GM03348 (cell line): ENCODE data around the gene EPN3.

Experiments used
- DNase-seq: peaks from one replicate; pipeline ENCODE4 v3.0.0; 2012; ENCODE audit warnings: low spot score

Gene EPN3

DNA sequence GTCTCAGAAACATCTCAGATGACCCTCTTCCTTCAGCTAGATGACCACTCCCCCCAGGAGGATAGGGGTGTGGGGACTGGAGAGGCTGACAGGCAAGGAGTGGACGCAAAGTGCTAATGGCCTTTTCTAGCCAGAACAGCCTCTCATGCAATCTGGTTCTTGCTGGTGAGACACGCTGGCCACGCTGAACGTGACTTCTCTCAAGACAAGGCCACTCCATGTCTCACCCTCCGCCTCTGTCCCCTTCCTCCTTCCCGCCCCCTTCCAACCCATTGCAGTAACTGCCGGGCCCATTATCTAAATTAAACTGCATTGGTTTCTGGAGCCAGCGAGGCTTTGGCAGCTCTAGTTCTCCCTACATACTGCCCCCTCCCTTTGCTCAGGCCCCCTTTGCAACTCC is 37.5 kb downstream of the EPN3 start:
- no peak for DNase-seq

DNA sequence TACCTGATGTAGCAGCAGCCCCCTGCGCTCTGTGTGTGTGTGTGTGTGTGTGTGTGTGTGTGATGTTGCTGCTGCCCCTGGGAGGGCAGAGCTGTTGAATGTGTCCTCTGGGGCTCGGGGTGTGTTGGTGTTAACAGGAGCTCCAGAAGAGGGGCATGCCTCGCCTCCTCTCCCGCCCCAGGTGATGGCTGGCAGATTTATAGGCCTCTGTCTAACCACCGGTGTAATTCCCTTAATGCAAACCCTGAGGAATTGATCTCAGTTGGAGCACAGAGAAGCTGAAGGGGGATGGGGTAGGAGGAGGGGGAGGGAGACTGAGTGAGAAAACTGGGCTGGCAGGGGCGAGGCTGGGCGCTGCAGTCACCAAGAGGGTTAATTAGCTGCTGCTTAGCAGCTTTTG is 38.0 kb downstream of the EPN3 start:
- no peak for DNase-seq

DNA sequence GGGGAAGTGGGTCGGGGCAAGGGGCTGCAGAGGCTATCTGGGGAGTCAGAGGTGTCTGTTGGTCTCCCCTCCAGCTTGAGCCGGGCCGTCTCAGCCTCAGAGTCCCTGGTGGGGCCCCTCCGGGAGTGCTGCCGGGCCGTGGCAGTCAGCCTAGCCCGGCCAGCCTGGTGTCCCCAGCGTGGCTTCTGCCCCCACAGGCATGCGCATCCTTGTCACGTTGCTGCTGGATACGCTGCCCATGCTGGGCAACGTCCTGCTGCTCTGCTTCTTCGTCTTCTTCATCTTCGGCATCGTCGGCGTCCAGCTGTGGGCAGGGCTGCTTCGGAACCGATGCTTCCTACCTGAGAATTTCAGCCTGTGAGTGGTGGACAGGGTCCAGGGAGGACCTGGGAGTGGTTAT is 39.1 kb downstream of the EPN3 start:
- no peak for DNase-seq

DNA sequence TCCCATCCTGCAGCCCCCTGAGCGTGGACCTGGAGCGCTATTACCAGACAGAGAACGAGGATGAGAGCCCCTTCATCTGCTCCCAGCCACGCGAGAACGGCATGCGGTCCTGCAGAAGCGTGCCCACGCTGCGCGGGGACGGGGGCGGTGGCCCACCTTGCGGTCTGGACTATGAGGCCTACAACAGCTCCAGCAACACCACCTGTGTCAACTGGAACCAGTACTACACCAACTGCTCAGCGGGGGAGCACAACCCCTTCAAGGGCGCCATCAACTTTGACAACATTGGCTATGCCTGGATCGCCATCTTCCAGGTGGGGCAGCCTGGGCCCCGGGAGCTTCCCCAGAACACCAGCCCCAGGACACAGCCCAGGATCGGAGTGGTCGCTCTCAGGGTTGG is 40.0 kb downstream of the EPN3 start:
- no peak for DNase-seq

DNA sequence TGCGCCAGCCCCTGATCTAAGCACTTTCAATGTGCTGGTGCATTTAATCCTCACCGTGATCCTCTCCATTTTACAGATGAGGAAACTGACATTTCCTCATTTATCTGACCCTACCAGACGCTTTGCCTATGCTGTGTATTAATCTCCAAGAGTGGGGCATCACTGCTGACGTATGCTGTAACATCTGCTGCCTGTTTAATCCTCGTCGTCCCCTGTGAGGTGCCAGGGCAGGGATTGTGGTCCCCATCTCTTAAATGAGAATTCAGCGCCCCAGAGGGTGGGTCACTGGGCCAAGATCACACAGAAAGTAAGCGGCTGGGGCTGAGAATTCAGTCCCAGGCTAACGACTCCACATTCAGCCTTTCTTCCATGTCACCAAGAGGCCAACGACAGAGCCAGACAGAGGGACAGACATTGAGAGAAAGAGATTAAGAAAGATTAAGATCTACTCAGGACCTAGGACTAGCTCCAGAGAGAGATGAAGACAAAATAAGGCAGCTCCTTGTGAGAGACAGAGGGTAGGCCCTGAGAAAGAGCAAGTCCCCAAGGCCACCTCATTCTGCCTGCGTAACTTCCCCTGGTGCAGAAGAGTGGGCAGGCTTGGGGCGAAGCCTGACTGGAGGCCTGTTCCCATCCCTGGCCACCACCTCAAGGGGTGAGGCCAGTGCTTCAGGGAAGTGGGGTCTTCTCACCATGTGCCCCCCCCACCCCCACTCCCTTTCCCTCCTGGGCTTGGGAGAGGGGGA is 41.5 kb downstream of the EPN3 start:
- DNase-seq = no peak

DNA sequence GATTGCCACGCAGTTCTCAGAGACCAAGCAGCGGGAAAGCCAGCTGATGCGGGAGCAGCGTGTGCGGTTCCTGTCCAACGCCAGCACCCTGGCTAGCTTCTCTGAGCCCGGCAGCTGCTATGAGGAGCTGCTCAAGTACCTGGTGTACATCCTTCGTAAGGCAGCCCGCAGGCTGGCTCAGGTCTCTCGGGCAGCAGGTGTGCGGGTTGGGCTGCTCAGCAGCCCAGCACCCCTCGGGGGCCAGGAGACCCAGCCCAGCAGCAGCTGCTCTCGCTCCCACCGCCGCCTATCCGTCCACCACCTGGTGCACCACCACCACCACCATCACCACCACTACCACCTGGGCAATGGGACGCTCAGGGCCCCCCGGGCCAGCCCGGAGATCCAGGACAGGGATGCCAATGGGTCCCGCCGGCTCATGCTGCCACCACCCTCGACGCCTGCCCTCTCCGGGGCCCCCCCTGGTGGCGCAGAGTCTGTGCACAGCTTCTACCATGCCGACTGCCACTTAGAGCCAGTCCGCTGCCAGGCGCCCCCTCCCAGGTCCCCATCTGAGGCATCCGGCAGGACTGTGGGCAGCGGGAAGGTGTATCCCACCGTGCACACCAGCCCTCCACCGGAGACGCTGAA is 43.2 kb downstream of the EPN3 start:
- DNase-seq = no peak

DNA sequence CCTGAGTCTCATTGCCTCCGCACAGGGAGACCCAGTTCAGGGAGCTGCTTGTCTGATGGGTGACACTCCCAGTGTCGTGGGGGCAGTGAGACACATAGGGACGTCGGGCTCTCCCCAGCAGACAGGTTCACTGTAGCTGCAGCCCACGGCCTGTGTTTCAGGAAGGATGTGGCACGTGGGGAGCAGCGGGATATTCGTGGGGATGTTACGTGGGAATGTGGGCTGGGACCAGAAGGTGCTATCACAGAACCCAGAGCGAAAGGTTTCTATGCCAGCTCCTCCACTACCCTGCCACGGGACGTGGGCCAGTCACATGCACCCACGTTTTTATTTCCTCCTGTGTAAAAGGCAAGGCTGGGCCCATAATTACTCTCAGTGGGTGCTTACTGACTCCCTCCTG is 44.3 kb downstream of the EPN3 start:
- DNase-seq = no peak

DNA sequence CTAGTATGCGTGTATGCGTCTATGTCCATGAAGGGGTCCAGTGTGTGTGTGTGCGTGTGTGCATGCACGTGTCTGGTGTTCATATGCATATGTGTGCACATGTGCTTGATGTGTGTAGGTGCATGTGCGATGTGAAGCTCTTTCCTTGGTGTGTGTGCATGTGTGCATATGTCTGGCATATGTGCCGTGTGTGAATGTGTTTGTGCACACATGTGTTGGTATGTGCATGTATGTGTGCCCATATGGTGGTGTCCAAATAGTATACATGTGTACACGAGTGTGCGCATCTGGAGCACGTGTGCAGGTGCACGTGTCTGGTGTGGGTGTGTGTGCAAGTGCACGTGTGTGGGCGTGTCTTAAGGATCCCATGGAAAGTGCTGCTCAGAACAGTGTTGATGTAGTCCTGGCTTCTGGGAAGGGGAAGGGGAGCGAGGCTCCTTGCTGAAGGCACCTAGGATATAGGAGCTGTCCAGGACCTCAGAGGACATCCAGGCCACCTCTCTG is 45.0 kb downstream of the EPN3 start:
- DNase-seq = no peak

DNA sequence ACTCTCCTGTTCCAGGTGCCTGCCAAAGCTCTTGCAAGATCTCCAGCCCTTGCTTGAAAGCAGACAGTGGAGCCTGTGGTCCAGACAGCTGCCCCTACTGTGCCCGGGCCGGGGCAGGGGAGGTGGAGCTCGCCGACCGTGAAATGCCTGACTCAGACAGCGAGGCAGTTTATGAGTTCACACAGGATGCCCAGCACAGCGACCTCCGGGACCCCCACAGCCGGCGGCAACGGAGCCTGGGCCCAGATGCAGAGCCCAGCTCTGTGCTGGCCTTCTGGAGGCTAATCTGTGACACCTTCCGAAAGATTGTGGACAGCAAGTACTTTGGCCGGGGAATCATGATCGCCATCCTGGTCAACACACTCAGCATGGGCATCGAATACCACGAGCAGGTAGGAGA is 45.6 kb downstream of the EPN3 start:
- DNase-seq = no peak

DNA sequence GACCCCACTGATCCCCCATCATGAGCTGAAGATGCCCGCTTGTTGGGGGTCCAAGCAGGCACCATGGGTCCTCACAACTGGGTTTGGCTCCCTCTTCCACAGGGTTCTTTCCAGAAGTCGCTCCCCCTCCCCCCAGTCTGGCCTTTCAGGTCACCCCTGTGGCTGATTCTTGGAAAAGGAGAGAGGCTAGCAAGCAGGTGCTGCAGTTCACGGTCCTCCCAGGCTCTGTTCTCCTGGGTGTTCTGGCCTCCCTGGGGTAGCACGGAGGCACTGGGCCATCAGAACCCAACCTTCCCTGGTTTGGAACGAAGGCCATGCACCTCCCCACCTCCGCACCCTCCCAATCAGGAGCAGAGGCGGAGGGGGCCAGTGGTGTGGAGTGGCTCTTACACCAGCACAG is 46.9 kb downstream of the EPN3 start:
- no peak for DNase-seq

DNA sequence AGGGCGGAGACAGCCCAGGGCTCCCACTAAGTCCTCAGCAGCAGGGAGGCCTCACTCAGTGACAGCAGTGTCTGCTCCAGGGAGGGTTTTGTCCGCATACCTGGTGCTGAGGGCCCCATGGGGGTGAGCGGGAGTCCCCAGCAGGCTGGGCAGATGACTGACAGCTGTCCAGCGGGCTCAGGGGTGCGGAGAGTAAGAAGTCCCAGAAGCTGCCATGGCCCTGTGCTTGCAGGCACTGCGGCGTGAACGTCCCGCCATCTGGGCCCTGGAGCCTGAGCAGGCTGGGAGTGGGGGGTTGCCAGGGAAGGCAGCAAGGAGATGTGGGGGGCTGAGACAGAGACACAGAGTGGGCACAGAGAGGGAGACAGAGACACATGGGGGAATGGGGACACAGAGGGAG is 48.1 kb downstream of the EPN3 start:
- DNase-seq = no peak

DNA sequence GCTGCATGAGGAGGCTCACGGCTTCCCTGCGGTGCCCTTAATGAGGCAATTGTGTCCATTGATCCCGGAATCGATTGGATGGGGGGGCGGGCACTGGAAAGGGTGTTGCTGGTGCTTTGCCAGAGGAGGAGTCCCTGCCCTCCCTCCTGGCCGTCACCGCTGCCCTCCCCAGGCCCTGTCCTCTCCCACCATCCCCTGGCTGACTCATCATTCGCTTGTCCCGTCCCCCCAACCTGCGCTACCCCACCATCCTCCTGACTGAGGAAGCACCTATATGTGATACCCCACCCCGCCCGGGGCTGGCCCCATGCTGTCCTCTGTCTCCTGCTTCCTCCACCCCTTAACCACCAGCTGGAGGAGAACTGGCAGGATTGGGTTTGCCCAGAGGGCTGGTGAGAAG is 48.8 kb downstream of the EPN3 start:
- DNase-seq = no peak

DNA sequence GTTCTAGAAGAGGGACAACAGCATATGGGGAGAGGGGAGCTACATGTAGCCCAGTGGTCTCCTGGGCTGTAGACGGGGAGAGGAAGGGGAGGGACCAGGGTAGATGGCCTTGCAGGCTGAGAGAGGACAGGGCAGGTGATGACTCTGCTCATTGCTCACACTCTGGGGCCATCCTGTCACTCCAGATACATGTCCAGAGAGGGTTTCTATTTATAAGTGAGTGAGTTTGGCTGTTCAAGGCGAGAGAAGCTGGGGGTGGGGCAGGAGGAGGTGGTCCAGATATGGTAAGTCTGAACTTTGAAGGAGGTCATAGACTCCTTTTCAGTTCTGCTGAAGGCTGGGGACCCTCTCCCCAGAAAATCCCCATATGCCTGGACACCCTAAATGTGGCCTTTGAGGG is 50.2 kb downstream of the EPN3 start:
- no peak for DNase-seq

DNA sequence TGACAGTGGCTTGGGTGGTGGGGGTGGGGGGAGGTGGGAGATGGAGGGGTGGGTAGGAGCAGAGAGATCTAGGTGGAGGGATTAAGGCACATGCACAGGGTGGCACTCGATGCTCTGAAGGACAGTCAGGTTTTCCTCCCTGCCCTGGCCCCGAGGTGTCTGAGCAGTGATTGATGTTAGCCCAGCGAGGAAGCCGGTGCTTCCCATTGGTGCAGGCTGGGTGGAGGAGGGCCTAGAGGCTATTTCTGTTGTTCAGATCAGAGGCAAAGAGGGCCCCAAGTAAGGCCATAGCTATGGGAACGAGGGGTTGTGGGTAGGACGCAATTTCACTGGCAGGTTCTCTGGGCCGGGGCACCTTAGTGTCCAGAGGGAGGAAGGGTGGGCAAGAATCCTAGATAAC is 51.1 kb downstream of the EPN3 start:
- no peak for DNase-seq

DNA sequence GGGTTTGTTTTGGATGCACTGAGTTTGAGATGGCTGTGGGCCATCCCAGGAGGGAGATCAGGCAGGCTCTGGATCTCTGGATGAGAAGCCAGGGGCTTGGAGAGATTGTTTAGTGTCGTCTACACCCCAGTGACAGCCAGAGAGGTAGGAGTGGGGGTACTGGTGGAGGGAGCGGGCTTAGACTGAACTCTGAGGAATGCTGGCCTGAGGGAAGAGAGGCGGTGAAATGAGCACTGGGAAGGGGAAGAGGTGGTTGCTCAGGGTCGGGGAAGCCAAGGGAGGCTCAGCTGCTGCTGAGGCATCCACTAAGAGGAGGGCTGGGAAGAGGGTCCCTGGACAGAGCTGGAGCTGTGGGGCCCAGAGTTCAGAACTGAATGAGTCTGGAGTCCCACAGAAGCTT is 51.6 kb downstream of the EPN3 start:
- DNase-seq = no peak

DNA sequence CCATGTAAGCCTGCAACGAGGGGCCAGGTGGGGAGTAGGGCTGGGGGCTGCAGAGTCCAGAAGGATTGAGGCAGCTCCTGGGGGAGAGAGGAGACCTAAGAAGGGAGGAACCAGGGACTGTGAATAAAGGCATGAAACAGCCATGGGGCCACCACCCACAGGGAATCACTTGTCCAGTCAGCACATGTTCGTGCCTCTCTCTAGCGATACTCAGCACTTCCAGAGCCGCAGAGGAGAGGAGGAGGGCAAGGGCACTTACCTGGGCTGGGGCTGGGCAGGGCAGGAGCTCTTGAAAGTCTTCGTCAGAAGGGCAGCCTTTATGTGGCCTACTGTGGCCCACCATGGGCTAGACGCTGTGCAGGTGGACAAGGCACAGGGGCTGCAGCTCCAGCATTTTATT is 52.2 kb downstream of the EPN3 start:
- no peak for DNase-seq

DNA sequence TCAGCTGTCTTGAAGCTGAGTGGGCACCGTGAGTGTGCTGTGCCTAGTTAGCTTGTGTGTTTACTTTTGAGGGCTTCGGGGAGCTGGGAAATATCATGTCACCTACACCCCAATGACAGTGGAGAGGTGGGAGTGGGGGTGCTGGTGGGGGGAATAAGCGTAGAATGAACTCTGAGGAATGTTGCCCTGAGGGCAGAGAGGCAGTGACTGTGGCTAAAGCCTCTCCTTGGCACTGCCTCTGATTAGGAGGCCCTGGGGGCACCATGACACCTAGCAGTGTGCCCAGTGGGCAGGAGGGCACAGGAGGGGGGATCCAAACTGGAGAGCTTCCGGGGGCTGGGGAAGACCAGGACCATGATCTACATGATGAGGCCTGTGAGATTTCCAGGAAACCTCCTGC is 52.8 kb downstream of the EPN3 start:
- DNase-seq = no peak

DNA sequence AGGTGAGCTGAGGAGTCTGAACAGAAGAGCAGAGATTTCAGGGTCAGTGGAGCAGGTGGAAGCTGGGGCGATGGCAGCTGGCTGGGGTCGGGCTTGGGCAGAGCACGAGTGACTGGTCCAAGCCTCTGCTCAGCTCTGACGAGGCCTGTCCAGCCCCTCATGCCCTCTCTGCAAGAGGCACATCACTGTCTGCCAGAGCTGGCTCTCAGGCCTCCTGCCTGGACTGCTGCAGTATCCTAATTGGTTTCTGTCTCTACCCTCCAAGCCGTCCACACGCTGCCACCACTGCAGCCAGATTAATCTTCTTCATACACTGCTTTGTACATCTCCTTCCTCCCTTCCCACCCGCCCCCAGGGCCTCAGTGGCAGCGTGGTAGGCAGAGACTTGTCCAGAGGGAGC is 53.4 kb downstream of the EPN3 start:
- DNase-seq = no peak

DNA sequence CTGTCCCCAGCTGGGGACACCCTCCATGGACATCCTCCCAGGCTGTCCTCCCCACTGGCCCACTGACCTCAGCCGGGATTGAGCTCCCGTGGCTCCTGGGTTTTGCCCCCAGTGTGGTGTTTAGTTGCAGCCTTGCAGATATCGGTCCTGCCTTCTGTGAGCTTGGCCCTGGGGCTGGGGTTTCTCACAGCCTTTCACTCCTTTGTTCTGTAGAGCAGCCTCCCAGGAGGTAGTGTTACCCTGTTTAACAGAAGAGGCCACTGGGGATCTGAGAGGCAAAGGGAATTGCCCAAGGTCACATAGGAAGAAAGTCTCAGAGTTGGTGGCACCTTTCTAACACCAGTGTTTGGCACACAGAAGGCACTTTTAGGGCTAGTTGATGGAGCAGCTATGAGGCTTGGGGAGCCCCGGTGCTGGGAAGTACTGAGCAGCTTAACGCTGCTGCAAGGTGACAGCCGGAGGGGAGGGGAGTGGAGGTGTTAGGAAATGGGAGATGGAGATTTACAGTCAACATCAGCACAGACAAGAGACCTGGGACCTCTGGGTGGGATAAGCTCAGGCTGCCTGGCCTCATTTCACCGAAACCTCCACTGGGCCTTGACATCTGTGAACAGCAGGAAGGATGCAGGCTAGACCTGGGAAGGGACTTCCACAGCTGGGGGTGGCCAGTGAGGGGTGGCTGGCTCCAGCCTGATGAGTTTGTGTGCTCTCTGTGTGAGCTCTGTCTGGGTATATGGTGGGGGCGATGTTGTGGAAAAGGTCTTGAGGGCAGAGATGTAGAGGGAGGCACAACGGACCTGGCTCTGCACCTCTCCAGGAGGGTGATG is 54.1 kb downstream of the EPN3 start:
- DNase-seq = no peak

DNA sequence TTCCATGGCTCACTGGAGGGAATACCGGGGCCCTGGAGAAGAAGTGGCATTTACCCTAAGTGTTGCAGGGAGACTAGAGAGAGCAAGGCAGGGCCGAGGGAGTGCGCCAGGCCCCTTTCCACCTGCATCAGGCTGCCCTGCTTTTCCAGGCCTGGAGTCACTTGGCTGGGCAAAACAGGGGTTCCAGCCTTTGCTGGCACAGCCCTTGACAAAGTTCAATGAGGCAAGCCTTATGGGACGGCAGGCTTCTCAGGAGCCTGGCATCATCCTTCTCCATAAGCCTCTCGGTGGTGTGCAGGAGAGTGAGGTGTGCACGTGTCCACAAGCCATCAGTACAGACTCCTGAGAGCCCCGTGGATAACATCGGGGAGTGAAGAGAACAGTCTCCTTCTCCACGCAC is 55.0 kb downstream of the EPN3 start:
- DNase-seq = no peak

DNA sequence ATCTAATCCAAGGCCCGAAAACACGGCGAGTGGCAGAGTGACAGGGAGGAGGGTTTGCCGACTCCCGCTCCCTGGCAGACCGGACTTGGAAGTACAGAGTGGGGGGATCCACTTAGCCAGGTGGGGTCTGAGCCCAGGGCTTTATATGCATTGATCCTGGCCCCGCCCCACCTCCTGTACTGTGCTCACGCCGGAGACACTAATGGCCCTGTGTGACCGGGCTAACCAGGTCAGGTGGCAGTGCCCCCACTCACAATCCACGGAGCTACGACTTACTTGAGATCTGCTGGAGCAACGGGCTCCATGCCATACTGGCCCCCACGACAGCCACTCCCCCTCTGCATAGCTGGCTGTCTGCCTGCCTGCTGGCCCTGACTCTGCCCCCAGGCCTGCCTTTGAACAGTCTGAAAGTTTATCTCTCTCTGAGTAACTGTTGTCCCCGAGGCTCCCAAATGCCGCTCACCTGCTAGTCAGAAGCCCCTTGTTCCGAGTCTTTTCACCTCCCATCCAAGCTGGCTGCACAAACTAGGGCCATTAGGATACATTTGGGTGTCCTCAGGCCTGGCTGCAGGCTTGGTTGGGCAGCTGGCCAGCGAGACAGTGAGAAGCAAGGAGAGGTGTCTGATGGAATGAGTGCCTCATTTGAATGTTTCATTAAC is 56.0 kb downstream of the EPN3 start:
- no peak for DNase-seq

DNA sequence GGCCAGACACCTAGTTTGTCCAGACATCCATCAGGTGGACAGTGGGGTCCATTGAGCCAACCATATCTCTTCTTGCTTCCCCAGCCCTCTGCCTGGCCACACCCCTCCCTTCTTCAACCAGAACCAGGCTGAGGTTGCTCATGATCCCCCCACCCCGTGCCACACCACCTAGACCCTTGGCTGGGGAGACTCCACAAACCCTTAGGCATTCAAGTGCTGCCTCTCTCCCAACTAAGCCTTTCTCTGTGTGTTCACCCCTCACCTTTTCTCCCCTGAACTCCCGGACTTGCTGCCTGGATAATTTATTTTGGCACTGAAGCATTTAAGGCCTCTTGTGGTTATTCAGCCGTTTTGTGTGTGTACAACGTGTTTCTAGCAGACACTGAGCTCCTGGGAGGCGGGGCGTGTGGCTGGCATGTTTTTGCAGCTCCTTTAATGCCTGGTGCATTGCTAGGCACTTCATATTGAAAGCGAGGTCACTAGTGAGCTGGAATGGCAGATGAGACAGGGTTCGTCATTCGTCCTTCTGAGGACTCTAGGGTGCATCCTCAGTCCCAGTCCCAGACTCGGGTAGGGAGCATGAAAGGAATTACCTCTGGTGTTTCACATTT is 56.7 kb downstream of the EPN3 start:
- no peak for DNase-seq
